ENCODE data around the gene AFF2.

AFF2 gene

DNA sequence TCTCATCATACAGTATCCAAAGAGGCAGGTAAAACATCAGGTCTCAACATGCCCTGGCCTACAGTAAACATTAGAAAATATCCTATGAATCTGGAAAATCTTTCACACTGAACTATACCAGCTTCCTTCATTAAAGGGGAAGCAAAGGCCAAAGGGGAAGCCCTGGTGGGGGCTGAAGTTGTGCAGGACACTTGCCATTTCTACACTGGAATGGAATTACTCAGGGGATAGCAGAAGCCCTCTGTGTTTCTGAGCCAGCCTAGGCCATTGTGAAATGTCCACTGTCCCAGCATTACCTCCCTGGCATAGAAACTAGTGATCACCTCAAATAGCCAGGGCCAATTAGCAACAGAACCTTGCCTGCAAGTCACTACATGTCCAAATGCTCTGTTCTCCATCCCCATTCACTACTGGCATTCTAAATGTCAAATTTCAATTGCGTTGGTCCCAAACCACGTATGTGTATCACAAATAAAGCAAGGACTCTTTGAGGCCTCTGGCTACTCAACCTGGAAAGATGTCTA, 429.9 kb downstream of the AFF2 start:
- H3K79me1 ChIP-seq (ENCODE audit: low read depth, low read length): no peaks in the 10 kb centered on the region
- no peak overlapping the region for H3K4ac ChIP-seq (ENCODE audit: low read length)
- H3K9me3 ChIP-seq (replicated peaks in 1 of 2; ENCODE audit: control insufficient read depth in 2 of 2, insufficient read depth in 1 of 2, low read depth in 1 of 2, low read length in 2 of 2): no peaks in the 10 kb centered on the region
- H3K4me2 ChIP-seq (ENCODE audit: insufficient read depth, low read length, poor library complexity, severe bottlenecking): no peak overlapping the region
- H4K8ac ChIP-seq (ENCODE audit: low read depth, low read length): no peak overlapping the region
- no peak overlapping the region for H3K14ac ChIP-seq (ENCODE audit: low read length)
- no peak overlapping the region for H3K9ac ChIP-seq (ENCODE audit: low read depth, low read length, poor library complexity)
- no peaks in the 10 kb centered on the region for H3K27me3 ChIP-seq (ENCODE audit: control insufficient read depth in 3 of 3, insufficient read depth in 3 of 3, low read depth in 1 of 3, low read length in 3 of 3)
- no peak overlapping the region for H2BK15ac ChIP-seq (ENCODE audit: low read length)
- no peak overlapping the region for H2BK12ac ChIP-seq (ENCODE audit: low read length)
- no peak overlapping the region for H2AK5ac ChIP-seq (ENCODE audit: low read depth, low read length)
- no peaks in the 10 kb centered on the region for H3K4me1 ChIP-seq (ENCODE audit: control insufficient read depth in 2 of 2, insufficient read depth in 1 of 2, low read depth in 1 of 2, low read length in 2 of 2)
- H3K36me3 ChIP-seq (replicated peaks in 1 of 2; ENCODE audit: control insufficient read depth in 2 of 2, insufficient read depth in 2 of 2, low read length in 2 of 2): no peaks in the 10 kb centered on the region
- H3K27ac ChIP-seq (replicated peaks; ENCODE audit: low read length): no peak overlapping the region
- no peak overlapping the region for H3K18ac ChIP-seq (ENCODE audit: low read length)
- H4K91ac ChIP-seq (ENCODE audit: low read depth, low read length, poor library complexity): no peak overlapping the region
- no peak overlapping the region for H3K23ac ChIP-seq (ENCODE audit: low read depth, low read length, poor library complexity)
- no CpG with 5 or more reads among the region's 2 CpGs for WGBS, 2 donors (ENCODE audit: extremely low coverage in 2 of 2, insufficient read length in 2 of 2, insufficient replicate concordance in 1 of 2)
- no peak overlapping the region for H3K4me3 ChIP-seq (ENCODE audit: low read length in 2 of 2)
- no peak overlapping the region for H2BK5ac ChIP-seq (ENCODE audit: low read length)
- no peak for DNase-seq (ENCODE audit: low spot score)
- no peak overlapping the region for H2AFZ ChIP-seq (ENCODE audit: low read length)
- no peak overlapping the region for H2BK120ac ChIP-seq (ENCODE audit: low read depth, low read length)

DNA sequence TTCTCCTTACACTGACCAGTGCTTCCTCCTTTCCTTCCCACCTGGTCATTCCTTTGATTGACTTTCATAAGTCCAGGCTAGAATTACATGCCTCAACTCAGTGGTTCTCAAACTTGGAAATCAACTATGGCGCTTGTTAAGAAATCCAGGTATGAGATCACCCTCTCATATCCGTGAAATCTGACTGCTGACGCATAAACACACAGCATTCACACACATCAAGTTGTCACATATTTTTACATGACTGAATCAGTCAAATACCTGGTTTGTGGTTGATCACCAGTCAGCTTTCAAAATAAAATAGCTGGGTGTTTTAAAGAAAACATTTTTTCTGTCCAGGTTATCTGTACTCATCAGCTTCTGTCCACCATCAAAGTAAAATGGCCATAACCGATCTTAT, 433.5 kb downstream of the AFF2 start:
- no peak overlapping the region for H3K14ac ChIP-seq (ENCODE audit: low read length)
- no peak for DNase-seq (ENCODE audit: low spot score)
- H3K4ac ChIP-seq (ENCODE audit: low read length): no peak overlapping the region
- no peaks in the 10 kb centered on the region for H3K4me1 ChIP-seq (ENCODE audit: control insufficient read depth in 2 of 2, insufficient read depth in 1 of 2, low read depth in 1 of 2, low read length in 2 of 2)
- H4K91ac ChIP-seq (ENCODE audit: low read depth, low read length, poor library complexity): no peak overlapping the region
- no peak overlapping the region for H2BK5ac ChIP-seq (ENCODE audit: low read length)
- no peak overlapping the region for H2AFZ ChIP-seq (ENCODE audit: low read length)
- no peaks in the 10 kb centered on the region for H3K9me3 ChIP-seq (replicated peaks in 1 of 2; ENCODE audit: control insufficient read depth in 2 of 2, insufficient read depth in 1 of 2, low read depth in 1 of 2, low read length in 2 of 2)
- no peak overlapping the region for H2BK15ac ChIP-seq (ENCODE audit: low read length)
- no peak overlapping the region for H4K8ac ChIP-seq (ENCODE audit: low read depth, low read length)
- H3K79me1 ChIP-seq (ENCODE audit: low read depth, low read length): no peaks in the 10 kb centered on the region
- peaks cover 0 to 3% (median 0%) of the 10 kb centered on the region in 3 experiments for H3K27me3 ChIP-seq (ENCODE audit: control insufficient read depth in 3 of 3, insufficient read depth in 3 of 3, low read depth in 1 of 3, low read length in 3 of 3)
- no peak overlapping the region for H3K18ac ChIP-seq (ENCODE audit: low read length)
- no peak overlapping the region for H2BK12ac ChIP-seq (ENCODE audit: low read length)
- no peak overlapping the region for H2BK120ac ChIP-seq (ENCODE audit: low read depth, low read length)
- no peaks in the 10 kb centered on the region for H3K36me3 ChIP-seq (replicated peaks in 1 of 2; ENCODE audit: control insufficient read depth in 2 of 2, insufficient read depth in 2 of 2, low read length in 2 of 2)
- H2AK5ac ChIP-seq (ENCODE audit: low read depth, low read length): no peak overlapping the region
- H3K27ac ChIP-seq (replicated peaks; ENCODE audit: low read length): no peak overlapping the region
- H3K4me3 ChIP-seq (ENCODE audit: low read length in 2 of 2): no peak overlapping the region
- H3K4me2 ChIP-seq (ENCODE audit: insufficient read depth, low read length, poor library complexity, severe bottlenecking): no peak overlapping the region
- H3K9ac ChIP-seq (ENCODE audit: low read depth, low read length, poor library complexity): no peak overlapping the region
- H3K23ac ChIP-seq (ENCODE audit: low read depth, low read length, poor library complexity): no peak overlapping the region
- no CpG with 5 or more reads among the region's 4 CpGs for WGBS, 2 donors (ENCODE audit: extremely low coverage in 2 of 2, insufficient read length in 2 of 2, insufficient replicate concordance in 1 of 2)

DNA sequence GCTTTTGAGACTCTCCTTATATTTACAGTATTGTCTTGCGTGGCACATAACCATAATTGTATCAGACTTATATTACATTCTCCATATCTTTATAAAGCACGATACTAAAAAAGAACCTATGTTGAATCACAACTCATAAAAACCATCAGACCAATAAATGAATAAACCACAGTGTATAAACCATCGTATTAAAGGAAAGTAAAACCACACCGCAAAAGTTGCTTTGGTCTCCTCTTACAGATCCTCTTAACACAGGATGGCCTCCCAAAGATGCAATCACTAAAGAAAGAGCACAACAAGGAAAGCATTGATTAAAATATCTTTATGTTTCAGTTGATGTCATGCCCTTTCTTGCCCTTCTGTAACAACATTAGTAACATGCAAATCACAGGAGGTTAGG, 437.9 kb downstream of the AFF2 start:
- Histone ChIP-seq H3K27ac (replicated peaks; ENCODE audit: low read length) (no peak overlapping the region), H2BK12ac (ENCODE audit: low read length) (no peak overlapping the region), H2BK15ac (ENCODE audit: low read length) (no peak overlapping the region), H3K4me1 (ENCODE audit: control insufficient read depth in 2 of 2, insufficient read depth in 1 of 2, low read depth in 1 of 2, low read length in 2 of 2) (no peaks in the 10 kb centered on the region), H2BK120ac (ENCODE audit: low read depth, low read length) (no peak overlapping the region), H3K18ac (ENCODE audit: low read length) (no peak overlapping the region), H3K4ac (ENCODE audit: low read length) (no peak overlapping the region), H3K23ac (ENCODE audit: low read depth, low read length, poor library complexity) (no peak overlapping the region), H3K14ac (ENCODE audit: low read length) (no peak overlapping the region), H2BK5ac (ENCODE audit: low read length) (no peak overlapping the region), H4K8ac (ENCODE audit: low read depth, low read length) (no peak overlapping the region), H3K9ac (ENCODE audit: low read depth, low read length, poor library complexity) (no peak overlapping the region), H4K91ac (ENCODE audit: low read depth, low read length, poor library complexity) (no peak overlapping the region), H3K4me3 (ENCODE audit: low read length in 2 of 2) (no peak overlapping the region), H3K79me1 (ENCODE audit: low read depth, low read length) (no peaks in the 10 kb centered on the region), H2AK5ac (ENCODE audit: low read depth, low read length) (no peak overlapping the region), H3K4me2 (ENCODE audit: insufficient read depth, low read length, poor library complexity, severe bottlenecking) (no peak overlapping the region), H3K27me3 (ENCODE audit: control insufficient read depth in 3 of 3, insufficient read depth in 3 of 3, low read depth in 1 of 3, low read length in 3 of 3) (peaks cover 0 to 3% (median 0%) of the 10 kb centered on the region in 3 experiments), H3K36me3 (replicated peaks in 1 of 2; ENCODE audit: control insufficient read depth in 2 of 2, insufficient read depth in 2 of 2, low read length in 2 of 2) (no peaks in the 10 kb centered on the region), H3K9me3 (replicated peaks in 1 of 2; ENCODE audit: control insufficient read depth in 2 of 2, insufficient read depth in 1 of 2, low read depth in 1 of 2, low read length in 2 of 2) (no peaks in the 10 kb centered on the region), H2AFZ (ENCODE audit: low read length) (no peak overlapping the region)
- no peak for DNase-seq (ENCODE audit: low spot score)
- no CpG with 5 or more reads among the region's 4 CpGs for WGBS, 2 donors (ENCODE audit: extremely low coverage in 2 of 2, insufficient read length in 2 of 2, insufficient replicate concordance in 1 of 2)

DNA sequence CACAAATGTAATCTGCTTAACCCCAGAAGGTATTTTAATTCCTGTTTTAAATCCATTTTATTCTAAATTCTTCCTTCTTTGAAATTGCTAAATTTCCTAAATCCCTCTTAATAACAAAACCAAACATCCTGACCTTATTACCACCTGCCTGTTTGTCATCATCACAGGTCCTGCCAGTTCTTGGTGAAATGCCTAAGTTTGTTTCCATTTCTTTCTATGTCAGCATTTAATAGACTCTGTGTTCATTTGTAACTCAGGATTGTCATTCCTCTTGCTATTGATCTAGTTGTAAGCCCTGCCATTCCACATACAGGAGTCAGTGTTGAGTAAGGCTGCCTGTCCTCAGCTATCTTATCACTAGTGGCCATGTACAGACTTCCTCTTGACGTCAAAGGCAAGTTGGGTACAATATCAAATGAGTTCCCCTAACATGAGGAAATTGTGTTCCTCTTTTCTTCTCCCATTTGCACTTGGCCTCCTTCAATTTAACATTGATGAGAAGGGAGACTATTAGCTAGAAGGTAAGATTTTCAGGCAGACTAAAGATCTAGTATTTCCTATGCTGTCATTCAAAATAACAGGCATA, 440.1 kb downstream of the AFF2 start:
- no peak overlapping the region for H3K4me3 ChIP-seq (ENCODE audit: low read length in 2 of 2)
- H4K91ac ChIP-seq (ENCODE audit: low read depth, low read length, poor library complexity): no peak overlapping the region
- no peak overlapping the region for H3K18ac ChIP-seq (ENCODE audit: low read length)
- no peak overlapping the region for H2BK5ac ChIP-seq (ENCODE audit: low read length)
- no peak overlapping the region for H3K27ac ChIP-seq (replicated peaks; ENCODE audit: low read length)
- no peak overlapping the region for H2AFZ ChIP-seq (ENCODE audit: low read length)
- DNase-seq (ENCODE audit: low spot score): no peak
- H3K27me3 ChIP-seq (ENCODE audit: control insufficient read depth in 3 of 3, insufficient read depth in 3 of 3, low read depth in 1 of 3, low read length in 3 of 3): peaks cover 0 to 1% (median 0%) of the 10 kb centered on the region in 3 experiments
- H2BK120ac ChIP-seq (ENCODE audit: low read depth, low read length): no peak overlapping the region
- H3K9ac ChIP-seq (ENCODE audit: low read depth, low read length, poor library complexity): no peak overlapping the region
- no peak overlapping the region for H3K4me2 ChIP-seq (ENCODE audit: insufficient read depth, low read length, poor library complexity, severe bottlenecking)
- no peaks in the 10 kb centered on the region for H3K4me1 ChIP-seq (ENCODE audit: control insufficient read depth in 2 of 2, insufficient read depth in 1 of 2, low read depth in 1 of 2, low read length in 2 of 2)
- no peak overlapping the region for H3K14ac ChIP-seq (ENCODE audit: low read length)
- H3K4ac ChIP-seq (ENCODE audit: low read length): no peak overlapping the region
- no peak overlapping the region for H2BK15ac ChIP-seq (ENCODE audit: low read length)
- no peaks in the 10 kb centered on the region for H3K9me3 ChIP-seq (replicated peaks in 1 of 2; ENCODE audit: control insufficient read depth in 2 of 2, insufficient read depth in 1 of 2, low read depth in 1 of 2, low read length in 2 of 2)
- H2AK5ac ChIP-seq (ENCODE audit: low read depth, low read length): no peak overlapping the region
- H3K36me3 ChIP-seq (replicated peaks in 1 of 2; ENCODE audit: control insufficient read depth in 2 of 2, insufficient read depth in 2 of 2, low read length in 2 of 2): no peaks in the 10 kb centered on the region
- H3K23ac ChIP-seq (ENCODE audit: low read depth, low read length, poor library complexity): no peak overlapping the region
- no peak overlapping the region for H4K8ac ChIP-seq (ENCODE audit: low read depth, low read length)
- H3K79me1 ChIP-seq (ENCODE audit: low read depth, low read length): no peaks in the 10 kb centered on the region
- no peak overlapping the region for H2BK12ac ChIP-seq (ENCODE audit: low read length)
- no CpG with 5 or more reads among the region's 1 CpG for WGBS, 2 donors (ENCODE audit: extremely low coverage in 2 of 2, insufficient read length in 2 of 2, insufficient replicate concordance in 1 of 2)

Data from neuronal stem cell (in vitro differentiated cells).